K562 treated with DMSO at 1 percent for 12 hours (cell line): Measurements from ENCODE around the gene PIAS4. TPM values are rescaled to one million over a fixed set of nuclear protein-coding genes. Genes with fewer than 3 reads are reported as not detected.

Experiments
- total RNA-seq: library from RNA; unstranded; fragments of 300-600 nt; gene quantifications from 2 replicates; pipeline ENCODE4 v1.2.3, GENCODE V29; 2022; ENCODE audit not compliant: insufficient read depth

Gene PIAS4, protein sequence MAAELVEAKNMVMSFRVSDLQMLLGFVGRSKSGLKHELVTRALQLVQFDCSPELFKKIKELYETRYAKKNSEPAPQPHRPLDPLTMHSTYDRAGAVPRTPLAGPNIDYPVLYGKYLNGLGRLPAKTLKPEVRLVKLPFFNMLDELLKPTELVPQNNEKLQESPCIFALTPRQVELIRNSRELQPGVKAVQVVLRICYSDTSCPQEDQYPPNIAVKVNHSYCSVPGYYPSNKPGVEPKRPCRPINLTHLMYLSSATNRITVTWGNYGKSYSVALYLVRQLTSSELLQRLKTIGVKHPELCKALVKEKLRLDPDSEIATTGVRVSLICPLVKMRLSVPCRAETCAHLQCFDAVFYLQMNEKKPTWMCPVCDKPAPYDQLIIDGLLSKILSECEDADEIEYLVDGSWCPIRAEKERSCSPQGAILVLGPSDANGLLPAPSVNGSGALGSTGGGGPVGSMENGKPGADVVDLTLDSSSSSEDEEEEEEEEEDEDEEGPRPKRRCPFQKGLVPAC
- total RNA-seq = 23.1 and 33.3 TPM in 2 replicates

DNA sequence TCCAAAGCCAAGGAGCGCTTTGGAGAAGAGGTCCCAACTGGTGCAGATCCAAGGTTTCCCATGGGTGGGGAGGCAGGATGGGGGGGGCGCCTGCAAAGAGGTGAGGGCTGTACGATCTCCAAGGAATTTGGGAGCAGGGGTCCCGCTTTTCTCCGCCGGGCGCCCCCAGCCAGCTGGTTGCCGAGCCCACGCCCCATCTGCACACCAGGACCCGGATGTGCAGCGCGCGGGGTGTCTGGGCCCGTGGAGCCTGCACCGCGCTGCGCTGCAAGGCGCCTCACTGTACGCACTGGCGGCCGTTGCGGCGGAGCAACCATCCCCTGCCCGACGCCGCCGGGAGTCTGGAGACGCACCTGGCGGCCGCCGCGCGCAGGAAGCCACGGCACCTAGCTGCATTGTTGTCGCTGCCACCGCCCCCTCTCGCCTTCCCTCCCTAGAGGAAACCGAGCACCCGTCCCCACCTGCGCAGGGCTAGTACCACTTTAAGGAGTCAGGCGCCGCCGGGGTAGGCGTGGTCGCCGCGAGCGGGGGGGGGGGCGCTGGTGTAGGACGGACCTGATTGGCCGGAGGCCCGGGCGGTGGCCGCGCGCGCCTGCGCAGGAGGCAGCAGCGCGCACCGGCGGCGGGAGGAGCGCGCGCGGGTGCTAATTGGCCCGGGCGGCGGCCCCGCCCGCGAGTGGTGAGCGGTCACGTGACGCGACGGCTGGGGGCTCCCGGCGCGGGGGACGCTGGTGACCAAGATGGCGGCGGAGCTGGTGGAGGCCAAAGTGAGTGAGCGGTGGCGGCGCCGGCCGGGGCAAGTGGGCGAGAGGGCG lies at the start of gene PIAS4:
Gene PIAS4 (plus strand): TSS at position 716 of the 815 bp plus-strand sequence. CDS start 25 bp downstream, at position 741.

DNA sequence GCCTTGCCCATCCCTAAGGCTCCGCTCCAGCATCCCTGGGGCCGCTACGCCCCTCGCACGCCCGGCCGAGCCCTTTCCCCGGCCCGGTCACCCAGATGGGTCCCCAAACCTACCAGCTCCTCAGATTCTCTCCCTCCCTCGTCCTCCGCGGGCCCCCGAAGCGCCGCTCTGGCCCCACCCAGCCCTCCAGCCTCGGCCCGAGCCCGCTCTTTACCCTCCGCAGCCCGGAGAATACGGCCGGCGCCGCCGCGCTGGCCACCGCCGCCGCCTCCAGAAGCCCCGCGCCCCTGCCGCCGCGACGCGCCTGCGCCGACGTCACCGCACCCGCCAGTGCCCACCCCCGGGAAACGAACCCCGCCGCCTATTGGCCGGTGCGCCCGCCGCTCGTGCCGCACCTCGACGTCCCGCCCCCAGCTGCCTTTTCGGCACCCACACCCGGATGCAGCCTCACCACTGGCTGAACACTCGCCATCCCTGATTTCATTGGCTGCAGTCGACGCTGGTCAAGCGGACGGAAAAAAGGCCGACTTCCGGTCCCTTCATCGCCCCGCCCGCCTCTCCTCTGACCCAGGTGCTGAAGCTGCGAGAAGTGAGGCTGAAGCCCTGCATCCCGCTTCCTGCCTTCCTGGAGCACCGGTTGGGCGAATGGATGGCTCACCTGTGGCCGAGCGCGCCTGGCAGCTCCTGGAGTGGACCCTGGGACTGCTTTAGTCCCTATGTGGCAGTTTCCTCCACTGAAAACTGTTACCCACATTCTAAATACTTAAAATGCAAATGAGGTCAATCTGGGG lies 36.5 kb upstream of the PIAS4 start, which contains the start of gene DAPK3:
Gene DAPK3 (minus strand): TSS at position 292 of the 791 bp plus-strand sequence. CDS start 1,364 bp downstream, outside the sequence.

DNA sequence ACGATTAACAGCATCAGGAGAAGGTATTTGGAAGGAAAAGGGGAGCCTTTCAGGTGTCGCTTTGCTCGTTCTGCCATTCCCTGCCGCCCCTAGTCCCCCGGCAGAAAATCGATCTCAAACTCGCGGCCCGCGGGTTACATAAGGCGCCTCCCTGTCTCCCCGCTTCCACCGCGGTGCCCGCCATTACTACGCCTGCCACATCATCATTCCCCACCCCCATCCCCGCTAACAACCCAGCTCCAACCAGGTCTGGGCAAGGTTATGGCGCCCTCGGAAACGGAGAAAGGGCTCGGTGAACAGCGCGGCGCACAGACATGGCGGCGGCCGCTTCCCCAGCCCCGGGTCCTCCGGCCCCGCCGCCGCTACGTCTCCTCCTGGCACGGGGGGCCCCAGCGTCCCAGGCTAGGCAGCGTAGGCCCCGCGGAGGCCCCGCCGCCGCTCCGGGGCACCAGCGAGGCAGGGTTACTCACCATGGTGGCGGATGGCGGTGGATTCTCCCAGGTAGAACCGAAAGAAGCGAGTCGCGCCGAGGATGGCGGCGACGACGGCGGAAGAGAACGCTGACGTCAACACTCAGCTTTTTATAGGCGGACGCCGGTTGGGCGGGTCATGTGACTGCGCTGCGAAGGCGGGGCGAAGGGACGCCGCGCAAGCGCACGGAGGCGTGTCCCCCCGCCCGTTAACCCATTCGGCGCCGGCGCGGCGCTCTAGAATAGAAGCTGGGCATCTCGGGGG lies 22.5 kb upstream of the PIAS4 start, which contains the start of gene EEF2:
Gene EEF2 (minus strand): TSS at position 556 of the 735 bp plus-strand sequence. CDS start 83 bp downstream, at position 473.

DNA sequence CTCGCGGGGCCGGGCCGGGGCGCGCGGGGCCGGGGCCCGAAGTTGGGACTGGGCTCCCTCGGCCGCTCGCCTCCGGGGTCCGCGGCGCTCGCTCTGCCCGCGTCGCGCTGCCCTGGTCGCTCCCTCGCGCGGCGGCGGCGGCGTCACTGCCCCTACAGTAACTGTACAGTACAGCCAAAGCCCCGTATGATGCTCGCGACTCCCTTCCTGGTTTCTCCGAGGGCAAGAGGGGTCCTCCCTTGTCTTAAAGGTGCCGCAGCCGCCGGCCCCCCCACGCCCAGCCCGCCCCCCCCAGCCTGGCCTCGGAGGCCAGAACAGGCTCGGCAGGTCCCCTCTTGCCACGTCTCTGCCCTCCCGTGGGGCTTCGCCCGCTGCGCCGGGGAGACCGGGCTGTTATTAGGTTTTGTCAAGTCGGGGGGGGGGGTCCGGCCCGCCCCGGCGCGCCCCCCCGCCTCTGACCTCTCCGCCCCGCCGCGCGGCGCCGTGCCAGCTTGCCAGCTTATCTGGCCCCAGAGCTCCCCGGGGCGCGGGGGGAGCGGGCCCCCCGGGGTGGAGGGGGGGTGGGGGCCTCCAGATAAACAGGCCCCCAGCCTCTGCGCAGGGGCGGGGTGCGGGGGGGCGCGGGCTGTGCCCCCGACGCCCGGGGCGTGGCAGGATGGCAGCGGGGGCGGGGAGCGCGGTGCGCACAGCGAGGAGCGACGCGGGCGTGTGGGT lies 59.3 kb downstream of the PIAS4 start, which contains the start of gene ZBTB7A:
Gene ZBTB7A (minus strand): TSS at position 218 of the 714 bp plus-strand sequence. CDS start 11,667 bp downstream, outside the sequence.

Other genes with a start within 250 kb of the PIAS4 start
- gene APBA3, start 246.0 kb upstream of the PIAS4 start, total RNA-seq = 25.8 and 26.3 TPM in 2 replicates
- 32.9 and 88.5 TPM in 2 replicates for gene MRPL54, start 245.1 kb upstream of the PIAS4 start, total RNA-seq
- not detected in 2 replicates for gene RAX2, start 235.5 kb upstream of the PIAS4 start, total RNA-seq
- 7.9 and 10.4 TPM in 2 replicates for gene MATK, start 221.4 kb upstream of the PIAS4 start, total RNA-seq
- not detected in 2 replicates for gene ZFR2, start 138.7 kb upstream of the PIAS4 start, total RNA-seq
- gene ATCAY, start 127.1 kb upstream of the PIAS4 start, total RNA-seq = not detected in 2 replicates
- gene NMRK2, start 74.7 kb upstream of the PIAS4 start, total RNA-seq = not detected in 2 replicates
- 84.5 and 92.2 TPM in 2 replicates for gene DAPK3, start 36.6 kb upstream of the PIAS4 start, total RNA-seq
- 3,388 and 3,922 TPM in 2 replicates for gene EEF2, start 22.3 kb upstream of the PIAS4 start, total RNA-seq
- 15.0 and 20.7 TPM in 2 replicates for gene ZBTB7A, start 59.2 kb downstream of the PIAS4 start, total RNA-seq
- 302 and 352 TPM in 2 replicates for gene MAP2K2, start 116.4 kb downstream of the PIAS4 start, total RNA-seq
- not detected in 2 replicates for gene CREB3L3, start 145.9 kb downstream of the PIAS4 start, total RNA-seq
- 38.9 and 39.4 TPM in 2 replicates for gene SIRT6, start 174.8 kb downstream of the PIAS4 start, total RNA-seq
- 0.44 TPM in 1 of 2 replicates, not detected in the other for gene ANKRD24, start 175.0 kb downstream of the PIAS4 start, total RNA-seq
- 2.0 TPM in 1 of 2 replicates, not detected in the other for gene EBI3, start 221.8 kb downstream of the PIAS4 start, total RNA-seq
- 22.4 and 26.2 TPM in 2 replicates for gene YJU2, start 239.3 kb downstream of the PIAS4 start, total RNA-seq